ENCODE data around the gene CAB39. TPM values are rescaled to one million over a fixed set of nuclear protein-coding genes. Genes with fewer than 3 reads are reported as not detected.
A peak's percentile ranks its signal among the peaks of the same experiment; 100 is the strongest.

The CAB39 gene
- total RNA-seq, 1 donor from 2014 or later = 59.0 TPM

DNA sequence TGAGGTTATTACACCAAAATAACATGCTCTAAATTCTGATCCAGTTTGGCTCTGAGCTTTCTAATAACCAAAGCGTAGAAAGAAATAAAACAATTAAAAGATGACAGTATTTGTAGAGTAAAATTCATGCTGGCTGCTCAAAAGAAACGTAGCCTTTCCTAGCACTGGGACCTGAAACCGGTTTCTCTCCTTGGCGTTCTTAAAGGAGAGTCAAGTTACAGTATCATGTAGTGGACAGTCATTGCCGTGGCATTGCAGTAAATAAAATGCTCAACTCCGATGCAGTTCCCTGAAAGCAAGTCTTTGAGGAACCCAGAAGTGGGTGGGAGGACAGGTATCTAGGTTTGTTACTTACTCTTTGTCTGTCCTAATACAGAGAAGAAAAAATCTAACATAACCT is 99.4 kb downstream of the CAB39 start:
- H3K9me3 Mint-ChIP-seq = no peaks in the 10 kb centered on the region
- no peaks in the 10 kb centered on the region for H3K9me3 ChIP-seq (ENCODE audit: low read depth)
- H3K36me3 Mint-ChIP-seq = peaks cover 30% of the 10 kb centered on the region
- no peak overlapping the region for H3K4me2 ChIP-seq
- H2AFZ ChIP-seq (replicated peaks) = no peak overlapping the region
- no peaks in the 10 kb centered on the region for H3K27me3 ChIP-seq
- TF ChIP-seq EZH2 (IDR thresholded peaks at IDR 0.05) = no peak
- TF ChIP-seq CTCF (IDR thresholded peaks at IDR 0.05) = no peak
- no peak for TF ChIP-seq EZH2phosphoT487 (IDR thresholded peaks at IDR 0.05)
- H3K27me3 Mint-ChIP-seq (ENCODE audit: insufficient read depth, low read depth) = no peaks in the 10 kb centered on the region
- no peaks in the 10 kb centered on the region for H3F3A ChIP-seq (ENCODE audit: low read depth)
- no peak overlapping the region for H3K9ac ChIP-seq
- no peak overlapping the region for H3K27ac Mint-ChIP-seq
- DNase-seq (ENCODE audit: low spot score) = no peak
- no peak overlapping the region for H3K4me3 Mint-ChIP-seq
- H4K20me1 ChIP-seq (ENCODE audit: low read depth) = peaks cover 5% of the 10 kb centered on the region
- H3K4me3 ChIP-seq = no peak overlapping the region
- H3K79me2 ChIP-seq (ENCODE audit: low read depth) = no peaks in the 10 kb centered on the region
- H3K27ac ChIP-seq = no peak overlapping the region
- peaks cover 7% of the 10 kb centered on the region for H3K4me1 Mint-ChIP-seq
- H3K36me3 ChIP-seq = no peaks in the 10 kb centered on the region
- H3K4me1 ChIP-seq = peaks cover 7% of the 10 kb centered on the region

GRCh38 chr2:230814616-230815015 is 102.0 kb downstream of the CAB39 start:
- H3K27me3 Mint-ChIP-seq (ENCODE audit: insufficient read depth, low read depth) = peaks cover 2% of the 10 kb centered on the region
- no peak overlapping the region for H3K4me2 ChIP-seq
- no peaks in the 10 kb centered on the region for H3F3A ChIP-seq (ENCODE audit: low read depth)
- H3K4me1 Mint-ChIP-seq = peaks cover 4% of the 10 kb centered on the region
- no peak overlapping the region for H3K9ac ChIP-seq
- H3K79me2 ChIP-seq (ENCODE audit: low read depth) = no peaks in the 10 kb centered on the region
- H3K9me3 Mint-ChIP-seq = no peaks in the 10 kb centered on the region
- no peaks in the 10 kb centered on the region for H3K27me3 ChIP-seq
- H3K4me1 ChIP-seq = no peaks in the 10 kb centered on the region
- H3K27ac Mint-ChIP-seq = no peak overlapping the region
- H3K36me3 Mint-ChIP-seq = peaks cover 21% of the 10 kb centered on the region
- H3K9me3 ChIP-seq (ENCODE audit: low read depth) = no peaks in the 10 kb centered on the region
- peak; percentile 53 for TF ChIP-seq CTCF (IDR thresholded peaks at IDR 0.05)
- no peak for TF ChIP-seq EZH2 (IDR thresholded peaks at IDR 0.05)
- TF ChIP-seq EZH2phosphoT487 (IDR thresholded peaks at IDR 0.05) = no peak
- no peak overlapping the region for H2AFZ ChIP-seq (replicated peaks)
- no peak overlapping the region for H3K27ac ChIP-seq
- peaks cover 5% of the 10 kb centered on the region for H4K20me1 ChIP-seq (ENCODE audit: low read depth)
- no peak overlapping the region for H3K4me3 ChIP-seq
- no peaks in the 10 kb centered on the region for H3K36me3 ChIP-seq
- H3K4me3 Mint-ChIP-seq = no peak overlapping the region
- peak; percentile 22 for DNase-seq (ENCODE audit: low spot score)

DNA sequence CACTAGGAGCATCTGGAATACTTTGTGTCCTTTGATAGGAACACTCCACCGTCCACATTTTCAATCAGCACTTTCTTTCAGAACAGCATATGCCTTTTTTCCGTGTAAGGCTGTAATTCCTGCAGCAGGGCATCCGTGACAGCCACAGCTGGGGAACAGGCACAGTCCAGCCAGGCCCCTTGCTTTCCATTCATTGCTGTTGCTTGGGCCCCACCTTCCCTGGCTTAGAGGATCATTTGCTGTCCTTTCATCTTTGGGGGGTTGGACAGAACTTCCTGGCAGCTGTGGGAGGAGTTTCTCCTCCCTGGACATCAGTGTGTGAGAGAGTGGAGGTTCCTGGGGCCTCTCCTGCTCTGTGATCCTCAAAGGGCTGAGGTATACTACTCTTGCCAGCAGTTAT is 102.4 kb downstream of the CAB39 start:
- Histone ChIP-seq H3F3A (ENCODE audit: low read depth) (no peaks in the 10 kb centered on the region), H3K79me2 (ENCODE audit: low read depth) (no peaks in the 10 kb centered on the region), H3K4me3 (no peak overlapping the region), H3K36me3 (no peaks in the 10 kb centered on the region), H3K4me2 (no peak overlapping the region), H3K9me3 (ENCODE audit: low read depth) (no peaks in the 10 kb centered on the region), H3K4me1 (no peaks in the 10 kb centered on the region), H3K27me3 (no peaks in the 10 kb centered on the region), H4K20me1 (ENCODE audit: low read depth) (peaks cover 5% of the 10 kb centered on the region), H3K9ac (no peak overlapping the region), H3K27ac (no peak overlapping the region), H2AFZ (replicated peaks) (no peak overlapping the region)
- no peak overlapping the region for H3K4me3 Mint-ChIP-seq
- no peak overlapping the region for H3K27ac Mint-ChIP-seq
- H3K9me3 Mint-ChIP-seq = no peaks in the 10 kb centered on the region
- peaks cover 4% of the 10 kb centered on the region for H3K4me1 Mint-ChIP-seq
- TF ChIP-seq EZH2phosphoT487 (IDR thresholded peaks at IDR 0.05) (no peak), CTCF (IDR thresholded peaks at IDR 0.05) (no peak), EZH2 (IDR thresholded peaks at IDR 0.05) (no peak)
- peaks cover 2% of the 10 kb centered on the region for H3K27me3 Mint-ChIP-seq (ENCODE audit: insufficient read depth, low read depth)
- DNase-seq (ENCODE audit: low spot score) = no peak
- peaks cover 21% of the 10 kb centered on the region for H3K36me3 Mint-ChIP-seq

Data from neural progenitor cell (in vitro differentiated cells).